GM19043 (cell line): ENCODE data around the gene CLSTN3.

Experiments used
- ATAC-seq: cut with Tn5 transposase; IDR thresholded peaks from one replicate; pipeline ENCODE4 v1.9.1; 2021; ENCODE audit warnings: low read depth; ENCODE audit not compliant: unreplicated experiment

CLSTN3 gene

DNA sequence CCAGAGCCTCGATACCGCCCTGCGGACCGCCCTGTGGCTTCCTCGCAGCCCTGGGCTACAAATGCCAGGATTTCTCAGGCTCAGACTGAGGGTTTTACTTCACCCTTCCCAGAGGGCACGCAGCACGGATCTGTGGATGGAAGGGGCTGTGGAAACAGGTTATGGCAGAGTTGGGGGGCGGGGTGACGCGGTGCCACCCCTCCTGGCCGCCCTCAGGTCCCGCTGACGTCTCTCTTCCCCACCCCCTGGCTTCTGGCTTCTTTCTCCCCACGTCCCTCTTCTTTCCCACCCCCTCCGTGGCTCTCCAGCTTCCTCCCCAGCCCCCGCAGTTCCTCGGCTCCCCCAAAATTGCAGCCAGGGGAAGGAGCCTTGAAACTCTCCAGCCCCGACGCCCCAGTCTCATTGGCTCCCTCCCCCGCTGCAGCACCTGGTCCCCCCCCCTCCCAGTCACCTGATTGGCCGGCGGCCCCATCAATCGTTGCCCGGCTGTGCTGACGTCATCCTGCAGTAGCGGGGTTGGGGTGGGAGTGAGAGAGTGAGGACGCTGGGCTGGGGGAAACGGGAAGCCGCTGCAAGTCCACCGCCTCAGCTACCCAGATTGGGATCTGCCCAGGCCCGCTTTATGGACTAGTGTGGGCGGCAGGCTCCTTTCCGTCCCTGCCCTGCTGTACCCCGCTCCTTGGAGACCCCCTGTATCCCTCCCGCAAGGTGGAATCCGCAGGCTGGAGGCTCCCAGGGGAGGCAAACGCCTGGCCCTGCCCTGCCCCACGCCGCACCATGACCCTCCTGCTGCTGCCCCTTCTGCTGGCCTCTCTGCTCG lies at the start of gene CLSTN3:
TSS of gene CLSTN3 (plus strand) at position 500 of the 820 bp plus-strand sequence. CDS start at position 778, 278 bp downstream.
- ATAC-seq = peak; percentile 56

DNA sequence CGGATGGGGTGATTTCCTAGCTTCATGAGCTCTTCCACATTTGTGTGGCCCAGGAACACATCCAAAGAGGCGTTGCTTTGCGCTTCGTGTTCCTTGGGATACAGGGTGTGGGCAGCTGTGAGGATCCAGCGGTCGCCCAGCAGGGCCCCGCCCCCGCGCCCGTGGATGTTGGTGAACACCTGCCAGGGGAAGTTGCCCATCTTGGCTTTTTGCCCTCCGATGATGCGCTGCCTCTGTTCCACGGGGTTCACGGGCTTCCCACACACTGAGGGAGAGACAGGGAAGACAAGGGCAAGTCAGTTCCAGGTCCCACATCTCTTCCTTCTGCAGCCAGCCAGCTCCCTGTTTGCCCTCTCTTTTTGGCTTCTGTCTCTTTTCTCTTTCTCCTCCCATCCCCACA lies 49.1 kb upstream of the CLSTN3 start:
- no peak for ATAC-seq

DNA sequence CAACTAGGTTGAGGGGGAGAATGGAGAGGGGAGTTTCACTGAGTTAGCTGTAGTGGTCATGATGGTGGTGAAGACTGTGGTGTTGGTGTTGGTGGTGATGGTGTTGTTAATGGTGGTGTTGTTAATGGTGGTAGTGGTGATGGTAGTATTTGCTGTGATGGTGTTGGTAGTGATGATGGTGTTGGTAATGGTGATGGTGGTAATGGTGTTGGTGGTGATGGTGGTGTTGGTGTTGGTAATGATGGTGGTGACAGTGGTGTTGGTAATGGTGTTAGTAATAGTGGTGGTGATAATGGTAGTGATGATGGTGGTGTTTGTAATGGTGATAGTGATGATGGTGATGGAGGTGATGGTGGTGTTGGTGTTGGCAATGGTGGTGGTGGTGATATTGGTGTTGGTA lies 47.0 kb upstream of the CLSTN3 start:
- no peak for ATAC-seq

DNA sequence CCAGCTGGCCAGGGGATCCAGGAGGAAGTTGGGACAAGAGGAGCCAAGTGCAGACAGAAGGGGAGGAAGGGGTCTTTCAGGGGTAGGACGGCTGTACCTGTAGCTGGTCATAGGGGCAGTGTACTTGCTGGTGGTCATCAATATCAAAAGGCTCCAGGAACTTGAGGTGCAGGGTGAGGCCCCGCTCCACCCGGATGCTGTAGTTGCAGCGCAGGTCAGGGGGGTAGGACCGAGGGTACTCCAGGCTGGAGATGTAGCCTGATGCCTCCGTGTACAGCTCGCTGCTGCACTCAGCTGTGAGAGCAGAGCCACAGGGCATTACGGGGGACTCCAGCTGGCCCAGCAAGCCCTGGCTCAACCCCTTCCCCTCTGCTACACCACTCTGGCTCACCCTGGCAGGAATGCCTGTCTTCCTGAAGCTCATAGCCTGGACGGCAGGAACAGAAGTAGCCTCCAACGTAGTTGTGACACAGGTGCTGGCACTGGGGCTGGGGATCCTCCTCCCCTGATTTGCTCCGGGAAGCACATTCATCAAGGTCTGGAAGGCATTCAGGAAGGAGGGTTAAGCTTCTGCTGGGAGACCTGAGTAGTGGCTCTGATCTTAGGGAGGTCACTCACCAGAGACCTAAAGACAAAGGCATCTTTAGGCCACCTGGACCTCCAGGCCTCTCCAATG lies 40.8 kb upstream of the CLSTN3 start:
- ATAC-seq = no peak

DNA sequence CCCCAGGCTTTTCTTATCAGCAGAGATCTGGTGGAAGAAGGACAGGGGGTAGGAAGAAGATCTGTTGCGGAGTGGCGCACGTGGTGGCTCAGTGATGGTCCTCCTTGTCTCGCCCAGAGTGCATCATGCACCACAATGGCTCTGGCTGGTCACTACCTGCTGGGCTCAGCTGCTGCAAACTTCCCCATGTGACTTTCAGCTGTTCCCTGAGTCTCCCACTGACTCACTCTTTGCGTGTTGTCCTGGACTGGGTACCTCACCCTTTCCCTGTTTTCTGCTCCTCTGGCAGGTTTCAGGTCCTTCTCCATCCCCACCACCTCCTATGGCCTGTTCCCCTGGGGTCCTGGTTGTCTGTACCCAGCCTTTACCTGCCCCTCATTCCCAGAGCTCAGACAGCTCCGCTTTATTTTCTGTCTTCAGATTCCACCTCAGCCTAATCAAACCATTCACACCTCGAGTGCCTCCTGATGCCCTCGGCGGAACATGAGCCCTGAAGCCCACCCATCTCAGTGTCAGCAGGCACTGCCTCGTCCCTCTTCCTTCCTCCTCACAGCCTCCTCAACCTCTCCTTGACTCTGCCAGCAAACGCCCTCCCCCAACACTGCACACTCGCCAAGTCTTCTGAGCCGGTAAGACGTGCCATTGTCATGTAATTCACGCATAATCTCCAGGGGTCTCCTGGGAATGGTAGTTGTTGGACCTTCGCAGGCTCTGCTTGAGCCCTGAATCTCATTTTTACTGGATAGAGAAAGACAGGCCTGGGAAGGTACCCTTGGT lies 39.8 kb upstream of the CLSTN3 start:
- ATAC-seq = no peak

DNA sequence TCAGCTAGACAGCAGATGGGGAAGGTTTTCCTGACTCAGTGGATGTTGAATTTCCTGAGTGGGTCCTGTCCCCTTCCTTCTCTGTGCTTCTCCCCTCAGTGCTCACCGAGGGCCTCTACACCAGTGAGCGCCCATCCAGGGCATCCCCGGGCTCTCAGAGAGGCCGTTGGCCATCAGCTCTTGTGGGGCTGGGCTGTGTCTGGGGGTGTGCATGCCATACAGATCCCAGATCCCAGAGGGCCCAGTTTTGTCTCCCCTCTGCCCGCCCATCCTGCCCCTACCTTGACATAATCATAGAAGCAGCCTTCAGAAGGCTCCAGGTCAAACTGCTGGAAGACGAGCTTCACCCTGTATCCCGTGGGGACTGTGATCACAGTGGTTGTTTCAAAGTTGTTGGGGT lies 39.0 kb upstream of the CLSTN3 start:
- ATAC-seq = no peak

DNA sequence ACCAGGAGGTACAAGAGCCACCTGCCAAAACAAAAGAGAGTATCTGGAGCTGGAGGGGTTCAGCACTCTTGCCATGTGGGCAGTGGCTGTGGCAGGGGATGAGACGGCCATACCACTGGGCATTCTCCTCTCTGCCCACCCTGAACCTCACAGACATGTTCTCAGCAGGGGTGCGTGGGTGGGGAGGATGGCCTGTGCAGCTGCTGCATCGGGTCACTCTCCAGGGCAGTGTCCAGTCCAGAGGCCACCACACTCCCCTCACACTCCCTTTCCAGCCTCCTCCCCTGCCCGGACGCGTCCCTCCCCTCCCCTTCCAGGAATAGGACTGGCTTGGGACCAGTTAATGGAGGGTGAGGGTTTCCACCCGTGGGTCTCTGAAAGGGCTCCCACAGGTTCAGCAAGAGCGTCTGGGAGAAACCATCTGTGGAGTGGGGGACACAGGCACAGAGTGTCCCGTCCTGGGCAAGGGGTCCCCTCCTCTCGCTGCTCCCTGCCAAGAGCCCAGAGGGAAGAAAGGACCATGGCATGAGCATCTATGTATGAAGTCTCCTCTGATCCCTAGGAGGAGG lies 38.4 kb upstream of the CLSTN3 start:
- no peak for ATAC-seq

DNA sequence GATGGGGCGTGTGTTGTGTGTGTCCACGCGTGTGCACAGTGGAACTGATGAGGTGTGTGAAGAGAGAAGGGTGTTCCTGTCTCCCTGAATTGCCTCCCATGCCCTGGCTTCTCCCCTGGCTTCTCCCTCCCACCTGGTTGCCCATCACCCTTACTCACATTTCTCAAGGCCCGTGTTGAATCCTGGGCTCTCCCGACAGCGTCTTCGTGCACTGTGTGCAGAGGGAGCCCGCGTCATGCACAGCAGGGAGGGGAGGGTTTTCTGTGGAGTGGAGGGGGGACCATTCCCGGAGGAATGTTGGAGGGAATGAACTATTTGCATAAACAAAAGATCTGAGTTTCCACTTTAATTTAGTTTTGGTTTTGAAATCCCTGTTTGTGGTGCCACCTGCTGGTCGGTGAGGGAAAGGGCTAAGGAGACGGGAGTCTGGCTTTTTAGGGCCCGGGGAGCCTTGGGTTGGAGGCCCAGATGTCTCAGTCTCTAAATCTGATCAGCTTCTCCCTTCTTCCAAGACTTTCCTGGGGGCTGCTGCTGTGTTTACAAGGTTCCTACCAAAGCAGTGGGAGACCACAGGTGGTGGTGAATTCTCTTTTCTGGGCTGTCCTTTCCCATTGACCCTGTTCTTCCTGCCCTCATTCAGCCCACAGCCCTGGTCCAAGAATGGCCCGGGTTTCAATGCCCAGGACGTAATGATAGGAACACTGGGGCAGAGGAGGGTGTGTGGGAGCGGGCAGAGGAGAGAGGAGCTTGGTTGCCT lies 37.8 kb upstream of the CLSTN3 start, which contains the start of gene C1R:
TSS of gene C1R (minus strand) at position 217 of the 757 bp plus-strand sequence. CDS start at position 160, 57 bp downstream.
- no peak for ATAC-seq

DNA sequence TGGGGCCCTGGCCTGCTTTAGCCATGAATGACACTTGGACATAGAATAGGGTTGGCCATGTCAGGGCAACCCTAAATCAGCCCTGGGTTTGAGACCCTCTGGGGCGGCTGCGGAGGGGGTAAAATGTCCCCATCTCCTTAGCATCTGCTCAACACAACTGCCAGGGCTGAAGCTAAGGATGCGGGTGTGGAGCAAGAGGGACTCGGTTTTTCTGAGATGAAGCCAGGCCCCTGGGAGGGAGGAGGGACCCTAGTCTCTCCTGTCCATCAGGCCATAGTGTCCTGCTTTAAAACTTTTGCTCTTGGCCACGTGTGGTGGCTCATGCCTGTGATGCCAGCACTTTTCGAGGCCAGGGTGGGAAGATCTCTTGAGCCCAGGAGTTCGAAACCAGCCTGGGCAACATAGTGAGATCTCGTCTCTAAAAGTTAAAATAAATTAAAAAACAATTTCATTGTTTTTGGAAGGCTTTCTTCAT lies 37.1 kb upstream of the CLSTN3 start:
- ATAC-seq = no peak

DNA sequence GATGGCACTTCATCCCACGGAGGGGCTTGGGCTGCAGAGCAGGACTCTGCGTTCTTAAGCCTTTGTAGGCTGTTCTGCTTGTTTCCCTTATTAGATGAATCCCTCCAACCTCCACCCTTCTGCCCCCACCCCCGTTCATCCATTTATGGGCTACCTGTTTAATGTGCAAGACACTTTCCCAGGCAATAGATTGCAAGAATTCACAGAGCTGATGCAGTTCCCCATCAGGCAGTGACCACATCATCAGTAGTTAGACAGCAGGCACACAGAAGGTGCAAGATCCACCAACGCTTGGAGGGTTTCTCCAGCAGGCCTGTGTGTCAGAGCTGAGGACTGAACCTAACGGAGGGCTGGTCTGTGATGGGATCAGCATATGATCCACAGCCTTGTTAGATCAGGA lies 36.7 kb upstream of the CLSTN3 start:
- no peak for ATAC-seq

DNA sequence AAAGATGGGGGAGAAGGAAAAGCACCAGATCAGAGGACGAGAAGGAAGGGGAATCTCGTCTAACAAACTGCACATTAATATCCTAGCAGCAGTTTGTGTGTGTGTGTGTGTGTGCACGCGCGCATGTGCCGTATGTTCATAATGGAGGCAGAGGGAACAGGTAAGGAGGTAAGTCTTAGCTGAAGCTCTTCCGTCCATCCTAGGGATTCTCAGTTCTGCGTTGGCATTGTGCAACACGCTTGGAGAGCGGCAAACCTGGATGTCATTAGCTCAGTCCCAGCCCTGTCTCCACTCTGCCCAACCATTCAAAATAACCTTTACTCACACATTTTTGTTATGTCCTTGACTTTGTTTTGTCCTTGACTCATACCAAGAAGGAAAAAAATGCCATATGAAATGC lies 36.3 kb upstream of the CLSTN3 start:
- no peak for ATAC-seq

DNA sequence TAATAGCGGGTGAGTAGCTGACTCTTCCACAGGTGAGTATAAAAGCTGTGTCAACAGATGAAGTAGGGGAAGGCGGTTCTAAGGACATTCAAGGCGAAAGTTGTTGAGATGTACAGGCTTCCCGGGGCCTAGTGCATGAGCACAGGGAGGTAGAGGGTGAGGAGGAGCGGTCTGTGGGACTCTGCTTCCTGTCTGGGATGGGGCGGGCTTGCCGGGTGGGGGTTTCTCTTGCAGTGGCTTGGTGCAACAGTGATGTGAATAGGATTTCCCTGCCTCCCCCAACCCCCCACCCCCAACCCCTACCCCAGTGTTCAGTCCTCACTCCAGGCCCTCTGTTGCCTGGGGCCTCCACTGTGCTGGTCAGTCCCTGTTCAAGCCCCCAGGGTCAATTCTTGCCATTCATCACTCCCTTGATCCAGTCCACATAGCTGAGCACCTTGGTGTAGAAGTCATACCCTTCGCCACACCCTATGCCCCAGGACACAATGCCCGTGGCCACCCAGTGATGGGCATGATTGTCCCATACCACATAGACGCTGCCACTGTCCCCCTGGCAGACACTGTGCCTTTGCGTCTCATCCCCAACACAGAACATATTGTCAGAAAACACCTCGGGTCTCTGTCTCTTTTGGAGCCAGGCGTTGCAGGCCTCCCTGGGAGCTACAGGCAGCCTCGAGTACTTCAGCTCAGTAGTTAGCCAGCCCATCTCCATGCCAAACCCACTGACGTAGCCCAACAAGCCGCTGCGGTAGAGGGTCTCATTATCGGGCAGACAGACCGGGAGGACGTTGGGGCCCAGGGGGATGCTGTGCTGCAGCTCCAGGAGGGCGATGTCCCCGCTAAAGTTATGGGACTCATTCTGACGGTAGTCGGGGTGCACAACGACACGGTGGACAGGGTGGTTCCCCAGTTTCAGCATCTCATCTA lies 33.9 kb upstream of the CLSTN3 start:
- no peak for ATAC-seq

DNA sequence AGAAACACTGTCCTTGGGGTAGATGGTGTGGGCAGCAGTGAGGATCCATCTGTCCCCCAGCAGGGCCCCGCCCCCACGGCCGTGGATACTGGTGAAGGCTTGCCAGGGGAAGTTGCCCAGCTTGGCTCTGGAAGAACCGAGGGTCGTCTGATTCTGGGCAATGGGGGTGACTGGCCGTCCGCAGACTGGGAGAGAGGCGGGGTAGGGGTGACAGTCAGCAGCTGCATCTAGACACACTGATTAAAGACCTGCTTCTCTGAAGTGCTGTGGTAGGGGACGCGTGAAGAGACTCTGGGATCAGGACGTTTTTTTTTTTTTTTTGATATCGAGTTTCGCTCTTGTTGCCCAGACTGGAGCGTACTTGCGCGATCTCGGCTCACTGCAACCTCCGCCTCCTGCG lies 33.2 kb upstream of the CLSTN3 start:
- ATAC-seq = no peak

DNA sequence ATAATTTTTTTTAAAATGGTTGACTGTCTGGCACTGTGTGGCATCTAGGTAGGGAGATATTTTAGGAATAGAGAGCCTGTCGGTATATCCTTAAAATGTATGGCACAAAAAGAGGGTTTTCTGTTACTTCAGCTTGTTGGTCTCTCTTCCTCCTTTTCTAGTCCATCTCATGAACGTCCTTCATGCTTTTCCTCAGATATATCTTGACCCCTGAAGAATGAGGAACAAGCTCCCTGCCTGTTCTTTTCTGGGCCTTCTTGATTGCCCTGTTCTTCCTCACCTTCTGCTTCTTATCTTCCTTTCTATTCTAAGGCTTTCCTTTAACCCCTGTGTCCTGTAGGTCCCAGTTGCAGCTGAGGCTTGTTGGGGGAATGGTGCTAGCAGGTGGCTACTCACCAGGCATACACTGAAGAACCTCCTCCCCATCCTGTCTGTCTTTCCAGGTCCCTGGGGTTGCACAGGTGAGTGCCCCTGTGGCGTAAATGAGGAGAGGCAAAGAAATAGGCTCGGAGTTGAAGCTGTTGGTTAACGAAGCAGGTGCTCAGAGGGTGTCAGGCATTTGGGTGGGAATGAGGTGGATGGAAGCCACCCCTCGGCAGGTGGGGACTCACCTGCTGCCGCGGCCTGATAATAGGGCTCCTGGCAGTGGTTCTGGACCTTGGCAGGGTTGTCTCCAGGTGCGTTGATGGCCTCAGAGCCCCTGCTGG lies 30.7 kb upstream of the CLSTN3 start:
- ATAC-seq = no peak

DNA sequence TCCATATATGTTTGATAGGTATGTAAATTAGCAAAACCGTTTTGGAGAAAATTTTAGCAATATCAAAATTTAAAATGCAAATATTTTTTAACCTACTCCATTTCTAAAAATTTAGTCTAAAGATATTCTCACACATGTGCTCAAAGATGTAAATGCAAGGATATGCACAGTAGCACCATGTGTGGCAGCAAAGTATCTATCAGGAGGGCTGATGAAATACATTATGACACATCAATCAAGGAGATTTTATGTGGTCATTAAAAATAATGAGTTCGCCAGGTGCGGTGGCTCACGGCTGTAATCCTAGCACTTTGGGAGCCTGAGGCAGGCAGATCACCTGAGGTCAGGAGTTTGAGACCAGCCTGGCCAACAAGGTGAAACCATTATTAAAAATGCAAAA lies 29.9 kb upstream of the CLSTN3 start:
- ATAC-seq = no peak

DNA sequence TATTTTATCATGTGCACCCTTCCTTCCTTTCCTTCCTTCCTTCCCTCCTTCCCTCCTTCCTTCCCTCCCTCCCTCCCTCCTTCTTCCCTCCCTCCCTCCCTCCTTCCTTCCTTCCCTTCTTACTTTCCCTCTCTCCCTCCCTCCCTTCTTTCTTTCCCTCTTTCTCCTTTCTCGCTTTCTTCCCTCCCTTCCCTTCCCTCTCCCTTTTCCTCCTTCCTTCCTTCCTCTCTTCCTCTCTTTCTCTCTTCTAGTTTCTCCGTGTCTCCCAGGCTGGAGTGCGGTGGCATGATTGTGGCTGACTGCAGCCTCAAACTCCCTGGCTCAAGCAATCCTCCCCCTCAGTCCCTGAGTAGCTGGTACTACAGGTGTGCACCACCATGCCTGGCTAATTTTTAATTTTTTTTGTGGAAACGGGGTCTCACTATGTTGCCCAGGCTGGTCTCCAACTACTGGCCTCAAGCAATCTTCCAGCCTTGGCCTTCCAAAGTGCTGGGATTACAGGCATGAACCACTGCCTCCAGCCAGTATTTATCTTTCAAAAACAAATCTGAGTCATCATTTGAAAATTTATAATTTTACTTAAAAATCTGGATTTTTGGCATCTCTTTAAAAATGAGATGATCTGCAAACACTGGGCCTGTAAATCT lies 29.0 kb upstream of the CLSTN3 start:
- ATAC-seq = no peak

DNA sequence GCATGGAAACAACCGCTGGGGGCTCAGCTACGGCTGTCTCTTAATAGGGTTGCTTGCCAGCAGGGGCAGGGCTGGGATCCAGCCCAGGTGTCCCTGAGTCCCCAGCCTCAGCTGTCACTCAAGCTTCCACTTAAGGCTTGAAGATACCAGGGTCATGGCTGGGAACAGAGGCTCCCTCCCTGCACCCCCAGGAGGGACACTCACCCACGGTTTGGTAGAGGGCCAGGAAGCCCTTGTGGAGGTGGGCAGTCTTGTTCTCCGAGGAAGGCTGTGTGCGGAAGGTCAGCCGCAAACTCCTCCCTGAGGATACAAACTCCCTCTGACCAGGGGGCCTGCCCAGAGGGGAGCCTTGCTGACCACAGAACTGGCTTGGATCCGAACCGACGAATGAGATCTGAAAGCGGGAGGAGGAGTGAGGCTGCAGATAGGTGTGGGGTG lies 28.5 kb upstream of the CLSTN3 start:
- ATAC-seq = no peak

DNA sequence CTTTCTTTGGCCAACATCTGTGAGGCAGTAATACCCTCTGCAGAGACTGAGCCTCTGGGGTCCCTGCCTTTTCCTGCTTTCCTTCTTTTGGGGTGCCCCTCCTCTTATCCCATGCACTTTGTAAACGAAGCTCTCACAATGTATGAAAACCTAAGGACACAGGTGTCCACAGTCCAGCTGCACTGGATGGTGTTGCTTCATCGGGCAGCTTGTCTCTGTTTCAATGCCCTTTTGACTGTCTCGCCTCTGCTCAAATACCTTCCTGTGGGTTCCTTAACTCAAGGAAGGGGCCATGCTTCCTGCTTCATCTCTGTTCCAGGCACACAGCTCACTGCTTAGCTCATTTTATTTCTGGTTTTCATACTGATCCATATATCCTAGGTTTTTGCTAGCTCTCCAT lies 27.6 kb upstream of the CLSTN3 start:
- no peak for ATAC-seq
